SK-N-SH treated with all-trans-retinoic acid at 6 μM for 48 hours (cell line): Measurements from ENCODE around the gene CFAP157.

Experiments
- ATAC-seq: fragments of 200-7000 bp; cut with Tn5 transposase; 3 replicates; pipeline ENCODE4 v1.9.1; 2020; ENCODE audit warnings: mild to moderate bottlenecking, moderate library complexity
- ARNTL ChIP-seq: fragments of 450-650 bp; formaldehyde crosslinking; IDR thresholded peaks from 2 replicates; pipeline ENCODE4 v1.5.0; 2020; ENCODE audit warnings: low read depth, mild to moderate bottlenecking, moderate library complexity, borderline replicate concordance
- BACH2 ChIP-seq: fragments of 250-450 bp; sonication (Bioruptor Pico); IDR thresholded peaks from 2 replicates; pipeline ENCODE4 v1.9.0; 2021; ENCODE audit warnings: mild to moderate bottlenecking, borderline replicate concordance
- CSDC2 ChIP-seq: fragments of 250-450 bp; sonication (Bioruptor Pico); IDR thresholded peaks from 2 replicates; pipeline ENCODE4 v1.5.0; 2020; ENCODE audit warnings: mild to moderate bottlenecking, moderate library complexity
- ESRRG ChIP-seq: fragments of 250-450 bp; sonication (Bioruptor Pico); IDR thresholded peaks from 2 replicates; pipeline ENCODE4 v1.6.1; 2021; ENCODE audit warnings: mild to moderate bottlenecking
- GLIS3 ChIP-seq: fragments of 250-450 bp; sonication (Bioruptor Pico); IDR thresholded peaks from 2 replicates; pipeline ENCODE4 v1.5.0; 2020; ENCODE audit warnings: mild to moderate bottlenecking, moderate library complexity
- OSR1 ChIP-seq: fragments of 250-450 bp; sonication (Bioruptor Pico); IDR thresholded peaks from 2 replicates; pipeline ENCODE4 v1.8.0; 2022; ENCODE audit warnings: moderate library complexity, mild to moderate bottlenecking, inconsistent platforms
- PPARA ChIP-seq: fragments of 250-450 bp; sonication (Bioruptor Pico); IDR thresholded peaks from 2 replicates; pipeline ENCODE4 v1.5.0; 2020; ENCODE audit warnings: mild to moderate bottlenecking, borderline replicate concordance
- RARB ChIP-seq: fragments of 250-450 bp; sonication (Bioruptor Pico); IDR thresholded peaks from 2 replicates; pipeline ENCODE4 v1.8.0; 2021; ENCODE audit warnings: mild to moderate bottlenecking, moderate library complexity
- SNAI2 ChIP-seq: fragments of 250-450 bp; sonication (Bioruptor Pico); IDR thresholded peaks from 2 replicates; pipeline ENCODE4 v1.5.0; 2020; ENCODE audit warnings: mild to moderate bottlenecking, moderate library complexity
- TCF4 ChIP-seq: fragments of 250-450 bp; sonication (Bioruptor Pico); IDR thresholded peaks from 2 replicates; pipeline ENCODE4 v1.8.0; 2021; ENCODE audit warnings: mild to moderate bottlenecking, moderate library complexity, borderline replicate concordance
- TOX ChIP-seq: fragments of 250-450 bp; sonication (Bioruptor Pico); IDR thresholded peaks from 2 replicates; pipeline ENCODE4 v1.8.0; 2021; ENCODE audit warnings: mild to moderate bottlenecking, moderate library complexity, borderline replicate concordance
- ZC3H10 ChIP-seq: fragments of 250-450 bp; sonication (Bioruptor Pico); IDR thresholded peaks from 2 replicates; pipeline ENCODE4 v1.5.1; 2021; ENCODE audit warnings: mild to moderate bottlenecking, moderate library complexity
- ZFP3 ChIP-seq: fragments of 250-450 bp; sonication (Bioruptor Pico); IDR thresholded peaks from 2 replicates; pipeline ENCODE4 v1.5.0; 2020; ENCODE audit warnings: mild to moderate bottlenecking, moderate library complexity
- ZFP30 ChIP-seq: fragments of 450-650 bp; formaldehyde crosslinking; IDR thresholded peaks from 2 replicates; pipeline ENCODE4 v1.5.0; 2022; ENCODE audit warnings: mild to moderate bottlenecking, moderate library complexity
- ZNF565 ChIP-seq: fragments of 450-650 bp; formaldehyde crosslinking; conservative IDR thresholded peaks from 2 replicates; pipeline ENCODE4 v1.5.0; 2020; ENCODE audit warnings: low read depth, mild to moderate bottlenecking, moderate library complexity
- ZNF70 ChIP-seq: fragments of 450-650 bp; formaldehyde crosslinking; IDR thresholded peaks from 2 replicates; pipeline ENCODE4 v1.5.0; 2020; ENCODE audit warnings: mild to moderate bottlenecking, moderate library complexity
- ZNF8 ChIP-seq: fragments of 450-650 bp; formaldehyde crosslinking; IDR thresholded peaks from 2 replicates; pipeline ENCODE4 v1.5.0; 2020; ENCODE audit warnings: mild to moderate bottlenecking, moderate library complexity
- TF ChIP-seq, protein P1 (sequence below): fragments of 250-450 bp; sonication (Bioruptor Pico); IDR thresholded peaks from 2 replicates; pipeline ENCODE4 v1.8.0; 2021; ENCODE audit warnings: low read depth, mild to moderate bottlenecking, moderate library complexity, borderline replicate concordance
- TF ChIP-seq, protein P2 (sequence below): fragments of 250-450 bp; sonication (Bioruptor Pico); IDR thresholded peaks from 2 replicates; pipeline ENCODE4 v1.5.1; 2020; ENCODE audit warnings: low read depth, mild to moderate bottlenecking, moderate library complexity
- TF ChIP-seq, protein P3 (sequence below): fragments of 250-450 bp; sonication (Bioruptor Pico); IDR thresholded peaks from 2 replicates; pipeline ENCODE4 v1.5.1; 2021; ENCODE audit warnings: mild to moderate bottlenecking, moderate library complexity
- TF ChIP-seq, protein P4 (sequence below): fragments of 250-450 bp; sonication (Bioruptor Pico); IDR thresholded peaks from 2 replicates; pipeline ENCODE4 v1.8.0; 2020; ENCODE audit warnings: mild to moderate bottlenecking, moderate library complexity, borderline replicate concordance

CFAP157 gene

DNA sequence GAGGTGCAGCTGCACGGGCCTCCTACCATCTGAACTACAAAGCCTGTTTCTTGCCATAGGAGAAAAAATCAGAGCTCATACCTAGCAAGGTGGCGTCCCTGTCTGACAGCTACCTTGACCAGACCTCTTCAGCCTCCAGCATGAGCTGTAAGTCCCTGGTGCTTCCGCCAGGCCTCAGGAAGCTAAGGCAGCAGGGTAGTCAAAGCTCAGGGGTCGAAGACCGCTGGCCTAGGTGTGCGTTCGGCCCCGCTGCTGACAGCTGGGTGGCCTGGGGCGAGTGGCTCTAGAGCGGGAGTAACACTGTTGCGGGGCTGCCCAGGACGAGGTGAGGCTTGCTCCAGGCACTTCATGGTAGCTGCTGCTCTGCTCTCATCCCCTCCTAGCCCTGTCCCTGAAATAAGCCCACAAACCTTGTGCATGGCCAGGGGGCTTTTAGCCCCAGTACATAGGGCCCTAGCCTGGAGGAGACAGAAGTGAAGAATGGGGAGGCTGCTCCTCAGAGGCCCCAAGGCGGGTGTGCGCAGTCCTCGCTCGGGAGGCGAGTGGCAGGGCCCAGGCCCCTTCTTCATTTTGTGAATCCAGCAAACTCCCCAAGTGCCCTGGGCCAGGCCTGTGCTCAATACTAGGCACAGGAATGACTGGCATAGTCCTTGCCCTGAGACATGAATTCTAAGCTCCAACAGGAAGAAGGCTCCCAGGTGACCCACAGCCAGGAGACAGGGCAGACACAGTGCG lies 22.9 kb downstream of the CFAP157 start:
- no peak for ATAC-seq
- no peak for TF ChIP-seq ESRRG (CRISPR knock-in tag)
- TF ChIP-seq, protein P1, sequence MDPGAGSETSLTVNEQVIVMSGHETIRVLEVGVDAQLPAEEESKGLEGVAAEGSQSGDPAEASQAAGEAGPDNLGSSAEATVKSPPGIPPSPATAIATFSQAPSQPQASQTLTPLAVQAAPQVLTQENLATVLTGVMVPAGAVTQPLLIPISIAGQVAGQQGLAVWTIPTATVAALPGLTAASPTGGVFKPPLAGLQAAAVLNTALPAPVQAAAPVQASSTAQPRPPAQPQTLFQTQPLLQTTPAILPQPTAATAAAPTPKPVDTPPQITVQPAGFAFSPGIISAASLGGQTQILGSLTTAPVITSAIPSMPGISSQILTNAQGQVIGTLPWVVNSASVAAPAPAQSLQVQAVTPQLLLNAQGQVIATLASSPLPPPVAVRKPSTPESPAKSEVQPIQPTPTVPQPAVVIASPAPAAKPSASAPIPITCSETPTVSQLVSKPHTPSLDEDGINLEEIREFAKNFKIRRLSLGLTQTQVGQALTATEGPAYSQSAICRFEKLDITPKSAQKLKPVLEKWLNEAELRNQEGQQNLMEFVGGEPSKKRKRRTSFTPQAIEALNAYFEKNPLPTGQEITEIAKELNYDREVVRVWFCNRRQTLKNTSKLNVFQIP (CRISPR knock-in tag) = no peak
- no peak for TF ChIP-seq ZC3H10 (CRISPR knock-in tag)
- TF ChIP-seq SNAI2 (CRISPR knock-in tag) = no peak
- no peak for TF ChIP-seq ZNF8 (CRISPR knock-in tag)
- no peak for TF ChIP-seq OSR1 (CRISPR knock-in tag)
- no peak for TF ChIP-seq ZFP30
- TF ChIP-seq TOX (CRISPR knock-in tag) = no peak
- no peak for TF ChIP-seq PPARA (CRISPR knock-in tag)
- TF ChIP-seq TCF4 (CRISPR knock-in tag) = no peak
- TF ChIP-seq CSDC2 = no peak
- TF ChIP-seq ZFP3 (CRISPR knock-in tag) = no peak
- no peak for TF ChIP-seq ZNF70 (CRISPR knock-in tag)
- TF ChIP-seq, protein P2, sequence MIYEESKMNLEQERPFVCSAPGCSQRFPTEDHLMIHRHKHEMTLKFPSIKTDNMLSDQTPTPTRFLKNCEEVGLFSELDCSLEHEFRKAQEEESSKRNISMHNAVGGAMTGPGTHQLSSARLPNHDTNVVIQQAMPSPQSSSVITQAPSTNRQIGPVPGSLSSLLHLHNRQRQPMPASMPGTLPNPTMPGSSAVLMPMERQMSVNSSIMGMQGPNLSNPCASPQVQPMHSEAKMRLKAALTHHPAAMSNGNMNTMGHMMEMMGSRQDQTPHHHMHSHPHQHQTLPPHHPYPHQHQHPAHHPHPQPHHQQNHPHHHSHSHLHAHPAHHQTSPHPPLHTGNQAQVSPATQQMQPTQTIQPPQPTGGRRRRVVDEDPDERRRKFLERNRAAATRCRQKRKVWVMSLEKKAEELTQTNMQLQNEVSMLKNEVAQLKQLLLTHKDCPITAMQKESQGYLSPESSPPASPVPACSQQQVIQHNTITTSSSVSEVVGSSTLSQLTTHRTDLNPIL (CRISPR knock-in tag) = no peak
- TF ChIP-seq ZNF565 (CRISPR knock-in tag) = no peak
- TF ChIP-seq, protein P3, sequence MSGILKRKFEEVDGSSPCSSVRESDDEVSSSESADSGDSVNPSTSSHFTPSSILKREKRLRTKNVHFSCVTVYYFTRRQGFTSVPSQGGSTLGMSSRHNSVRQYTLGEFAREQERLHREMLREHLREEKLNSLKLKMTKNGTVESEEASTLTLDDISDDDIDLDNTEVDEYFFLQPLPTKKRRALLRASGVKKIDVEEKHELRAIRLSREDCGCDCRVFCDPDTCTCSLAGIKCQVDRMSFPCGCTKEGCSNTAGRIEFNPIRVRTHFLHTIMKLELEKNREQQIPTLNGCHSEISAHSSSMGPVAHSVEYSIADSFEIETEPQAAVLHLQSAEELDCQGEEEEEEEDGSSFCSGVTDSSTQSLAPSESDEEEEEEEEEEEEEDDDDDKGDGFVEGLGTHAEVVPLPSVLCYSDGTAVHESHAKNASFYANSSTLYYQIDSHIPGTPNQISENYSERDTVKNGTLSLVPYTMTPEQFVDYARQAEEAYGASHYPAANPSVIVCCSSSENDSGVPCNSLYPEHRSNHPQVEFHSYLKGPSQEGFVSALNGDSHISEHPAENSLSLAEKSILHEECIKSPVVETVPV (CRISPR knock-in tag) = no peak
- TF ChIP-seq RARB (CRISPR knock-in tag) = no peak
- TF ChIP-seq ARNTL (CRISPR knock-in tag) = no peak
- TF ChIP-seq, protein P4, sequence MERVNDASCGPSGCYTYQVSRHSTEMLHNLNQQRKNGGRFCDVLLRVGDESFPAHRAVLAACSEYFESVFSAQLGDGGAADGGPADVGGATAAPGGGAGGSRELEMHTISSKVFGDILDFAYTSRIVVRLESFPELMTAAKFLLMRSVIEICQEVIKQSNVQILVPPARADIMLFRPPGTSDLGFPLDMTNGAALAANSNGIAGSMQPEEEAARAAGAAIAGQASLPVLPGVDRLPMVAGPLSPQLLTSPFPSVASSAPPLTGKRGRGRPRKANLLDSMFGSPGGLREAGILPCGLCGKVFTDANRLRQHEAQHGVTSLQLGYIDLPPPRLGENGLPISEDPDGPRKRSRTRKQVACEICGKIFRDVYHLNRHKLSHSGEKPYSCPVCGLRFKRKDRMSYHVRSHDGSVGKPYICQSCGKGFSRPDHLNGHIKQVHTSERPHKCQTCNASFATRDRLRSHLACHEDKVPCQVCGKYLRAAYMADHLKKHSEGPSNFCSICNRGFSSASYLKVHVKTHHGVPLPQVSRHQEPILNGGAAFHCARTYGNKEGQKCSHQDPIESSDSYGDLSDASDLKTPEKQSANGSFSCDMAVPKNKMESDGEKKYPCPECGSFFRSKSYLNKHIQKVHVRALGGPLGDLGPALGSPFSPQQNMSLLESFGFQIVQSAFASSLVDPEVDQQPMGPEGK (CRISPR knock-in tag) = no peak
- no peak for TF ChIP-seq GLIS3 (CRISPR knock-in tag)

DNA sequence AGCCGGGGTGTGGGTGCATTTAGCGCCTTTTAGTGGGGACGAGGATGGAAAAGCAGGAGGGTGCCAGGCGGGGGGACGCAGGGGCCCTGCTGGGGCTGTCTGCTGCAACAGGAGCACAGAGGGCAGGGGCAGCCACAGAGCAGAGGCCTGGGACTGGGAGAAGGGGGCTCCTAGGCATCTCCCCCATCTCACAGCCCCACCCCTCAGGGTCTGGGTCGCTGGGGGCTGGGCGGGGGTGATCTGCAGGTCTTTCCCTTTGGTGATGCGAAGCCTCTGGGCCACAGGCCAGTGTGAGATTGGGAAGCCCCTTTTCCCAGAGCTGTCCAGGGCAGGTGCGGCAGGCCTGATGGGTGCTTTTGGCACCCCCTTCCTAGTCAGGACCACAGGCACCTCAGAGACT lies 23.5 kb downstream of the CFAP157 start:
- ATAC-seq = no peak
- TF ChIP-seq BACH2 (CRISPR knock-in tag) (no peak), ZC3H10 (CRISPR knock-in tag) (no peak), ZNF565 (CRISPR knock-in tag) (no peak), ESRRG (CRISPR knock-in tag) (no peak), SNAI2 (CRISPR knock-in tag) (no peak), CSDC2 (no peak), TOX (CRISPR knock-in tag) (no peak)
- TF ChIP-seq, protein P2 (CRISPR knock-in tag) = no peak
- TF ChIP-seq, protein P4 (CRISPR knock-in tag) = no peak
